PC-3 (cell line): Measurements from ENCODE around the gene STRN3.

Experiments used
- CTCF ChIP-seq: fragments of 300-600 bp; sonication (generic); conservative IDR thresholded peaks from 2 replicates; pipeline ENCODE4 v1.5.1; 2017; ENCODE audit warnings: antibody characterized with exemption, low read depth, mild to moderate bottlenecking, low read length
- EZH2phosphoT487 ChIP-seq: fragments of 300-600 bp; sonication (generic); IDR thresholded peaks from 2 replicates; pipeline ENCODE4 v1.6.1; 2018; ENCODE audit warnings: mild to moderate bottlenecking, antibody characterized with exemption, low read length, borderline replicate concordance

- TF ChIP-seq CTCF, result no peak
- TF ChIP-seq EZH2phosphoT487, result no peak
Observed at GRCh38 chr14:30861200-30861599, 165.0 kb downstream of the STRN3 start.
